Lower lobe of right lung (tissue), 2 donors: ENCODE results near the gene FGFRL1. TPM values are rescaled to one million over a fixed set of nuclear protein-coding genes. Genes with fewer than 3 reads are reported as not detected.

Source experiments
- ATAC-seq, 2 donors: fragments of 200-7000 bp; cut with Tn5 transposase; one replicate each; pipeline ENCODE4 v1.9.1; 2020 to 2022; ENCODE audit warnings: mild to moderate bottlenecking in 2 of 2, moderate library complexity in 2 of 2
- DNase-seq: peaks from one replicate; pipeline ENCODE4 v3.0.0-alpha.2; 2020
- H3K27ac ChIP-seq: fragments of 200-600 bp; one replicate; pipeline ENCODE4 v1.8.0; 2022
- H3K27me3 ChIP-seq: fragments of 200-600 bp; one replicate; pipeline ENCODE4 v1.8.0; 2022; ENCODE audit warnings: low read depth
- H3K36me3 ChIP-seq: fragments of 200-600 bp; one replicate; pipeline ENCODE4 v1.8.0; 2022; ENCODE audit warnings: mild to moderate bottlenecking
- H3K4me1 ChIP-seq: fragments of 200-600 bp; one replicate; pipeline ENCODE4 v1.8.0; 2022
- H3K4me3 ChIP-seq: fragments of 200-600 bp; one replicate; pipeline ENCODE4 v1.8.0; 2022; ENCODE audit warnings: mild to moderate bottlenecking
- H3K9me3 ChIP-seq: fragments of 200-600 bp; one replicate; pipeline ENCODE4 v1.8.0; 2022
- intact Hi-C: fragments of 100-400 bp; cut with DNase I; formaldehyde crosslinking; loops from one replicate; pipeline ENCODE4 v1.11.0; 2022
- total RNA-seq: library from RNA; stranded (reverse); fragmentation: NEBNext Ultra II Directional; extraction: Animal tissue kit (Norgen Biotek cat#: 25700); gene quantifications from one replicate; pipeline ENCODE4 v1.2.1, GENCODE V29; 2021
- TF ChIP-seq, protein P1 (sequence below): fragments of 200-600 bp; IDR thresholded peaks from one replicate; pipeline ENCODE4 v1.8.0; 2022; ENCODE audit warnings: antibody characterized with exemption, mild to moderate bottlenecking
- donor health status: DM: no; HTN: yes; CAD: no; lungs with severe emphysema.

Gene FGFRL1
- total RNA-seq, 1 donor from 2014 or later = 23.4 TPM

DNA sequence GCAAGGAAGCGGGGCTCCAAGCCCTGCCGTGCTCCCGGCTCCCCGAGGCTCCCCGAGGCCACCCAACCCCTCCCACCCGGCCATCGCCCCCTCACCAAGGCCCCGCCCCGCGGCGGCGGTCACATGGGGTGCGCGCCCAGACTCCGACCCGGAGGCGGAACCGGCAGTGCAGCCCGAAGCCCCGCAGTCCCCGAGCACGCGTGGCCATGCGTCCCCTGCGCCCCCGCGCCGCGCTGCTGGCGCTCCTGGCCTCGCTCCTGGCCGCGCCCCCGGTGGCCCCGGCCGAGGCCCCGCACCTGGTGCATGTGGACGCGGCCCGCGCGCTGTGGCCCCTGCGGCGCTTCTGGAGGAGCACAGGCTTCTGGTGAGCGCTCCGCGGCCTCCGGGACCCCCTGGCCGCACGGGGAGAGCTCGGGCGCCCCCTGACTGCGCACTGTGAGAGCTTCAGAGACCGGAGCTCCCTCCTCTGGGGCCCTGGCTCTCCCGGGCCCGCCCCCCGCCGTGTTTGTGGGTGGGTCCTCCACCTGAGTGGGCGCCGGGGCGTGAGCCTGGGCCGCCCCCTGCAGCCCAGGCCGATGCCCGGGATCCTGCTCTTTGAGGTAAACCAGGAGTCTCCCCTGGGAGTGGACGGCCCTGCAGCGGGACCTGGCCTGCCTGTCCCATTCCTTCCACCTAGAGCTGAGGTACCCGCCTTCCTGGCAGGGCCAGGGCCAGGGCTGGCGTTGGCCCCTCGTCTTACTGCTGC, 24.4 kb upstream of the FGFRL1 start, which contains the start of gene IDUA:
Gene IDUA, plus strand, starts transcription at position 166 of the 745 bp plus-strand sequence. Its CDS starts 41 bp downstream, at position 207.
- H3K36me3 ChIP-seq = no peaks in the 10 kb centered on the region
- H3K4me3 ChIP-seq = peak within 1 kb of the TSS; percentile 88
- ATAC-seq = peak; percentile 90 to 94
- intact Hi-C loops = no loop called here
- H3K27me3 ChIP-seq = no peaks in the 10 kb centered on the region
- H3K27ac ChIP-seq = peak within 1 kb of the TSS; percentile 75
- H3K4me1 ChIP-seq = peaks cover 36% of the 10 kb centered on the region
- TF ChIP-seq, protein P1, sequence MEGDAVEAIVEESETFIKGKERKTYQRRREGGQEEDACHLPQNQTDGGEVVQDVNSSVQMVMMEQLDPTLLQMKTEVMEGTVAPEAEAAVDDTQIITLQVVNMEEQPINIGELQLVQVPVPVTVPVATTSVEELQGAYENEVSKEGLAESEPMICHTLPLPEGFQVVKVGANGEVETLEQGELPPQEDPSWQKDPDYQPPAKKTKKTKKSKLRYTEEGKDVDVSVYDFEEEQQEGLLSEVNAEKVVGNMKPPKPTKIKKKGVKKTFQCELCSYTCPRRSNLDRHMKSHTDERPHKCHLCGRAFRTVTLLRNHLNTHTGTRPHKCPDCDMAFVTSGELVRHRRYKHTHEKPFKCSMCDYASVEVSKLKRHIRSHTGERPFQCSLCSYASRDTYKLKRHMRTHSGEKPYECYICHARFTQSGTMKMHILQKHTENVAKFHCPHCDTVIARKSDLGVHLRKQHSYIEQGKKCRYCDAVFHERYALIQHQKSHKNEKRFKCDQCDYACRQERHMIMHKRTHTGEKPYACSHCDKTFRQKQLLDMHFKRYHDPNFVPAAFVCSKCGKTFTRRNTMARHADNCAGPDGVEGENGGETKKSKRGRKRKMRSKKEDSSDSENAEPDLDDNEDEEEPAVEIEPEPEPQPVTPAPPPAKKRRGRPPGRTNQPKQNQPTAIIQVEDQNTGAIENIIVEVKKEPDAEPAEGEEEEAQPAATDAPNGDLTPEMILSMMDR = peak; percentile 60
- H3K9me3 ChIP-seq = no peaks in the 10 kb centered on the region
- peak; percentile 91 for DNase-seq

DNA sequence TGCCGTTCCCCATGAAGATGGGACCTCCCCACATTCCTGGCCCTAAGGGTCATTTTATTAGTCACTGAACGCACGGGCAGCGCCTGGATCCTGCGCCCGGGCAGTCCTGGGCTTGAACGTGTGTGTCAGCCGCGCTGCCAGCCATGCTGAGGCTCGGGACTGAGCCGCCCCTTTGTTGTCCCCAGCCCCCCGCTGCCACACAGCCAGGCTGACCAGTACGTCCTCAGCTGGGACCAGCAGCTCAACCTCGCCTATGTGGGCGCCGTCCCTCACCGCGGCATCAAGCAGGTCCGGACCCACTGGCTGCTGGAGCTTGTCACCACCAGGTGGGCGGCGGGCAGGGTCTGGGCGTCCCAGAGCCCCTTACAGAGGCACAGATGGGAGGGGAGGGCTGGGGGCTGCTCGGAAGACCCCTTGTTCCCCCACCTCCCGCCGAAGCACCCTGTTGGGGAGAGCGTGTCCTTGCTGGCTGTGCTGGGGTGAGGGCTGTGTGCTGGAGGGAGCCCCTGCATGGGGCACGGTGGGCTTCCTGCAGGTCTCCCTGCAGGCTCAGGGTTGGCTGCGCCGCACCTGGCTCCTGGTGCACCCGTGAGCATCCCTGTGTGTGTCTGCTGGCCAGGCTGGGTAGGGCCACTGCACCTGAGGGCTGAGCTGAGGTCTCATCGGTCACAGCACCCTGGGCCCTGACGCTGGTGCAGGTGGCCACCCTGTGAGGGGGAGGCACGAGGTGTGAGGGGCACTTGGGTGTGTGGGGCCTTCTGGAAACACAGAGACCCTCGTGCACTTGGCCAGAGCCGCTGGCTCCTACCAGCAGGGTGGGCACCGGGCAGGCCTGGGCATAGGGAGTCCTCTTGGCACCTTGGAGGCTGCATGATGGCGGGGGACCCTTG, 23.6 kb upstream of the FGFRL1 start:
- H3K36me3 ChIP-seq = no peaks in the 10 kb centered on the region
- intact Hi-C loops = no loop called here
- H3K27me3 ChIP-seq = no peaks in the 10 kb centered on the region
- no peak for ATAC-seq
- H3K4me1 ChIP-seq = peaks cover 43% of the 10 kb centered on the region
- no peaks in the 10 kb centered on the region for H3K9me3 ChIP-seq
- H3K27ac ChIP-seq = peak overlapping the region; percentile 75
- TF ChIP-seq, protein P1 = no peak
- peak overlapping the region; percentile 88 for H3K4me3 ChIP-seq
- no peak for DNase-seq

DNA sequence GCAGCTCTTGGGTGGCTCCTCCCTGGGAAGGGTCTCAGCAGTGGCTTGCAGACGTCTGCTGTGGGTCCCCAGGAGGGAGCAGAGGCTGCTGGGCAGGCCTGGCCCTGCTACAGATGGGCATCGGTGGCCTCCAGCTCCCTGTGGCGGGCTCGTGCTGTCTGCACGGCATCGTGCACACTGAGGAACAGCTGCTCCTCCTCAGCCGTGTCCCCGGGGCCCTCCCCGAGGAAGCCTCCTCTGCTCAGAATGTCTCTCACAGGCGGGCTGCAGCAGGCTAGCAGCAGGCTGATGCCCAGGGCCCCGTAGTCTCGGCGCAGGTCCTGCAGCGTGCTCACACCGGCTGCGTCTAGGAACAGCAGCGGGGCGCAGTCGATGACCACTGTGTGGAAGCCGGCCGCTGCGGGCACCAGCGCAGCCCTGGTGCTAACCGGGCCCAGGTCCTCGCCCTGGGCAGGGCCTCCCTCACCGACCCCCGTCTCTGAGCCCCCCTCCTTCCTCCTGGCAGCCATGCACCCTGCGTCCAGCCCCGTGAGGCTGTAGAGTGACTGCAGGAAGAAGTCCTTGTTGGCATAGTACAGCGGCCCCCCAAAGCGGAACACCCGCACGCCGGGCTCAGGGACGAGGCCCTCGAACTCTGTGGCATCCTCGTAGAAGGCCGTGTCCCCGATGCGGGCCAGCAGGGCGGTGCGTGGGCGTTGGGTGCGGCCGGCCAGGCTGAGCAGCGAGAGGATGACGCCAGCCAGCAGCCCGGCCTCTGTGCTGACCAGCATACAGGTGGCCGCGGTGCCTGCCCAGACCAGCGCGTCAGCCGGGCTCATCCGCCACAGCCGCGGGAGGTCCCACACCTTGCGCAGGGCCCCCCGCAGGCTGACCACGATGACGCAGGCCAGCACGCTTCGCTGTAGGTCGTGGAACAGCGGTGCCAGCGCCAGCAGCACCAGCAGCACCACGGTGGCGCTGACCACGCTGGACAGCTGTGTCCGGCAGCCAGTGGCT, 22.4 kb upstream of the FGFRL1 start:
- Histone ChIP-seq H3K36me3 (no peaks in the 10 kb centered on the region), H3K9me3 (no peaks in the 10 kb centered on the region), H3K27ac (no peak overlapping the region), H3K4me1 (peaks cover 51% of the 10 kb centered on the region), H3K4me3 (no peak overlapping the region), H3K27me3 (no peaks in the 10 kb centered on the region)
- intact Hi-C loops = no loop called here
- TF ChIP-seq, protein P1 = no peak
- DNase-seq = no peak
- ATAC-seq = no peak

DNA sequence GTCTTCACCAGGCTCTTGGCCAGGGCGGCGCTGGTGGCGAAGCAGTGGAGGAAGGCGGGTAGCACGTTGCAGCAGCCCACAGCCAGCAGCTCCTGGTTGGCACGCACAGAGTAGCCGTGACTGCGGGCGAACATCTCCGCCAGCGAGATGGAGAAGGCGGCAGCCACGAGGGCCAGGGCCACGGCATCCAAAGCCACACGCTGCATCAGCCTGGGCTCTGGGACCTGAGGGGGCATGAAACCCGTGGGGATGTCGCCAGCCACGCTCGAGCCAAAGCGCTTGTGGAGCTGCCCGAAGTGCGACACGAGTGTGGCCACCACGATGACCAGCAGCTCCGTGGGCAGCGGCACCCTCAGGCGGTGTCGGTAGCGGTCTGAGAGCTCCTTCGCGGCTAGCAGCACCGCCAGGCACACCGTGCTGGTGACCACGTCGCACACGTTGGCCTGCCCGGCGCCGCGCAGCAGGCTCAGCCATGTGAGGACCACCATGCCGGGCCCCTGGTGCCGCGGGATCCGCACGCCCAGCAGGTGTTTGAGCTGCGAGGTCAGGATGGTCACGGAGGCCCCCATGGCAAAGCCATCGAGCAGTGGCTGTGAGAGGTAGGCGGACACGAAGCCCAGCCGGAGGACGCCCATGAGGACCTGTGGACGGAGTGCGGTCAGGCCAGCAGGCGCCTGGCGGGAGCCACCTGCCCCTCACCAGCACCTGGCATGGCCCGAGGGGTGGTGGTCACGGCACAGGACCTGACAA, 21.5 kb upstream of the FGFRL1 start:
- Histone ChIP-seq H3K27me3 (no peaks in the 10 kb centered on the region), H3K4me1 (peaks cover 43% of the 10 kb centered on the region), H3K36me3 (no peaks in the 10 kb centered on the region), H3K27ac (no peak overlapping the region), H3K9me3 (no peaks in the 10 kb centered on the region), H3K4me3 (no peak overlapping the region)
- DNase-seq (no peak), ATAC-seq (no peak)
- TF ChIP-seq, protein P1 = no peak
- intact Hi-C loops = no loop called here
